Suprapubic skin (tissue), 4 donors: ENCODE data around the gene SCUBE1. TPM values are rescaled to one million over a fixed set of nuclear protein-coding genes. Genes with fewer than 3 reads are reported as not detected.
A peak's percentile ranks its signal among the peaks of the same experiment; 100 is the strongest.

Source experiments
- DNase-seq, 2 donors: peaks; one replicate each; pipeline ENCODE4 v3.0.0-alpha.2; 2019; ENCODE audit warnings: low spot score in 2 of 2
- H3K27ac ChIP-seq: fragments of 200-600 bp; sonication (generic); one replicate; pipeline ENCODE4 v1.5.1; 2019
- H3K27me3 ChIP-seq: fragments of 200-600 bp; sonication (generic); one replicate; pipeline ENCODE4 v1.5.1; 2019
- H3K36me3 ChIP-seq: fragments of 200-600 bp; sonication (generic); one replicate; pipeline ENCODE4 v1.5.1; 2019
- H3K4me1 ChIP-seq: fragments of 200-600 bp; sonication (generic); one replicate; pipeline ENCODE4 v1.5.1; 2019
- H3K4me3 ChIP-seq: fragments of 200-600 bp; sonication (generic); one replicate; pipeline ENCODE4 v1.5.1; 2019; ENCODE audit warnings: mild to moderate bottlenecking
- H3K9me3 ChIP-seq: fragments of 200-600 bp; sonication (generic); one replicate; pipeline ENCODE4 v1.5.1; 2019
- EP300 ChIP-seq: sonication (generic); formaldehyde crosslinking; IDR thresholded peaks from one replicate; pipeline ENCODE4 v1.6.1; 2017; ENCODE audit warnings: antibody characterized with exemption
- POLR2A ChIP-seq, 2 donors: fragments of 450-650 bp; IDR thresholded peaks; one replicate each; pipeline ENCODE4 v1.6.1; 2017; ENCODE audit warnings: antibody characterized with exemption in 2 of 2, mild to moderate bottlenecking in 2 of 2, moderate library complexity in 2 of 2
- POLR2AphosphoS5 ChIP-seq, 3 donors: sonication (generic); formaldehyde crosslinking; IDR thresholded peaks; one replicate each; pipeline ENCODE4 v1.6.1; 2017; ENCODE audit warnings: antibody characterized with exemption in 3 of 3
- WGBS: methylation state at CpG from one replicate; pipeline ENCODE4 v1.1.5; 2018; 5-methylcytosine and 5-hydroxymethylcytosine counted together
- total RNA-seq, 4 donors: library from RNA; depleted of rRNA; stranded (reverse); fragments of >200 nt; gene quantifications; one replicate each; pipeline ENCODE4 v1.1.0, GENCODE V29; 2016
- TF ChIP-seq, protein P1 (sequence below), 2 donors: fragments of 200-600 bp in 1 of 2; fragments of 450-650 bp in 1 of 2; sonication (generic) in 1 of 2; IDR thresholded peaks; one replicate each; pipeline ENCODE4 v1.5.1; 2016 to 2019; ENCODE audit warnings: antibody characterized with exemption in 2 of 2, mild to moderate bottlenecking in 1 of 2, moderate library complexity in 1 of 2

The SCUBE1 gene
- total RNA-seq, 4 donors from 2014 or later, result 0.47 to 1.1 (median 0.78) TPM

DNA sequence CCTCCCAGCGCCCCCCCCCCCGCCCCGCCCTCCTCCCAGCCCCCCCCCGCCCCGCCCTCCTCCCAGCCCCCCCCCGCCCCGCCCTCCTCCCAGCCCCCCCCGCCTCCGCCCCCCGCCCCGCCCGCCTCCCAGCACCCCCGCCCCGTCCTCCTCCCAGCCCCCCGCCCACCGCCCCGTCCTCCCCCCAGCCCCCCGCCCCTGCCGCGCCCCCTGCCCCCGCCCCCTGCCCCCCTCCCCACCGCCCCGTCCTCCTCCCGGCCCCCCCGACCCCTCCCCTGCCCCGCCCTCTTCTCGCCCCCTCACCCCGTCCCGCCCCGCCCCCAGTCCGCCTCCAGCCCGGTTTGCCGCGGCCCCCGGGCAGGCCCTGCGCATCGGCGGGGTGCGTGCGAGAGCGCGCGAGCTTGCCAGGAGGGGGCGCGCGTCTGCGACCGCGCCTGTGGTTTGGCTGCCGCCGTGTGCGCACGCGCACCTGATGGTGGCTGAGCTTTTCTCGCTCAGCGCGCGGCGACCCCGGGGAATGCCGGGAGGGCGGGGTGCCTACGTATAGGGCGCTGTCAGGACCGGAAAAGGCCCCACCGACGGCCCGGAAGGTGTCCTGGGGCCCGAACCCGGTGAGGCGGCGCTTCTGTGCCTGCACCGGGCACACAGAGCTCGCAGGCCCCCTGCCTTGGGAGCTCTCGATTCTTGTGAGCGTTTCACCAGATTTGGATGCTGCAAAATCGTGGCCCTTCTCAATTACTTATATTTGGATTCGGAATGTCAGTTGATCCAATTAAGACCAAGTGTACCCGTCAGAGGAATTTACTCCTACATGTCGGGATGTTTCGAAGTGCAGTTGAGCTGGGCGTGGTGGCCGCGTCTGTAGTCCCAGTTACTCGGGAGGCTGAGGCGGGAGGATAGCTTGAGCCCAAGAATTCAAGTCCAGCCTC lies 155.7 kb downstream of the SCUBE1 start:
- H3K27ac ChIP-seq, result peak overlapping the region; percentile 91
- TF ChIP-seq POLR2AphosphoS5 (IDR thresholded peaks at IDR 0.05), result peak in 2 of 3 donors; percentile 39 to 47
- TF ChIP-seq, protein P1, sequence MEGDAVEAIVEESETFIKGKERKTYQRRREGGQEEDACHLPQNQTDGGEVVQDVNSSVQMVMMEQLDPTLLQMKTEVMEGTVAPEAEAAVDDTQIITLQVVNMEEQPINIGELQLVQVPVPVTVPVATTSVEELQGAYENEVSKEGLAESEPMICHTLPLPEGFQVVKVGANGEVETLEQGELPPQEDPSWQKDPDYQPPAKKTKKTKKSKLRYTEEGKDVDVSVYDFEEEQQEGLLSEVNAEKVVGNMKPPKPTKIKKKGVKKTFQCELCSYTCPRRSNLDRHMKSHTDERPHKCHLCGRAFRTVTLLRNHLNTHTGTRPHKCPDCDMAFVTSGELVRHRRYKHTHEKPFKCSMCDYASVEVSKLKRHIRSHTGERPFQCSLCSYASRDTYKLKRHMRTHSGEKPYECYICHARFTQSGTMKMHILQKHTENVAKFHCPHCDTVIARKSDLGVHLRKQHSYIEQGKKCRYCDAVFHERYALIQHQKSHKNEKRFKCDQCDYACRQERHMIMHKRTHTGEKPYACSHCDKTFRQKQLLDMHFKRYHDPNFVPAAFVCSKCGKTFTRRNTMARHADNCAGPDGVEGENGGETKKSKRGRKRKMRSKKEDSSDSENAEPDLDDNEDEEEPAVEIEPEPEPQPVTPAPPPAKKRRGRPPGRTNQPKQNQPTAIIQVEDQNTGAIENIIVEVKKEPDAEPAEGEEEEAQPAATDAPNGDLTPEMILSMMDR (IDR thresholded peaks at IDR 0.05), result peak; percentile 20 to 91
- peak; percentile 12 for TF ChIP-seq EP300
- TF ChIP-seq POLR2A (IDR thresholded peaks at IDR 0.05), result no peak
- H3K36me3 ChIP-seq, result peaks cover 3% of the 10 kb centered on the region
- peaks cover 46% of the 10 kb centered on the region for H3K4me1 ChIP-seq
- H3K27me3 ChIP-seq, result no peaks in the 10 kb centered on the region
- peak overlapping the region; percentile 85 for H3K4me3 ChIP-seq
- peak; percentile 96 for DNase-seq
- WGBS, result 8% methylated on average over 13 of the region's 86 CpGs
- no peaks in the 10 kb centered on the region for H3K9me3 ChIP-seq

DNA sequence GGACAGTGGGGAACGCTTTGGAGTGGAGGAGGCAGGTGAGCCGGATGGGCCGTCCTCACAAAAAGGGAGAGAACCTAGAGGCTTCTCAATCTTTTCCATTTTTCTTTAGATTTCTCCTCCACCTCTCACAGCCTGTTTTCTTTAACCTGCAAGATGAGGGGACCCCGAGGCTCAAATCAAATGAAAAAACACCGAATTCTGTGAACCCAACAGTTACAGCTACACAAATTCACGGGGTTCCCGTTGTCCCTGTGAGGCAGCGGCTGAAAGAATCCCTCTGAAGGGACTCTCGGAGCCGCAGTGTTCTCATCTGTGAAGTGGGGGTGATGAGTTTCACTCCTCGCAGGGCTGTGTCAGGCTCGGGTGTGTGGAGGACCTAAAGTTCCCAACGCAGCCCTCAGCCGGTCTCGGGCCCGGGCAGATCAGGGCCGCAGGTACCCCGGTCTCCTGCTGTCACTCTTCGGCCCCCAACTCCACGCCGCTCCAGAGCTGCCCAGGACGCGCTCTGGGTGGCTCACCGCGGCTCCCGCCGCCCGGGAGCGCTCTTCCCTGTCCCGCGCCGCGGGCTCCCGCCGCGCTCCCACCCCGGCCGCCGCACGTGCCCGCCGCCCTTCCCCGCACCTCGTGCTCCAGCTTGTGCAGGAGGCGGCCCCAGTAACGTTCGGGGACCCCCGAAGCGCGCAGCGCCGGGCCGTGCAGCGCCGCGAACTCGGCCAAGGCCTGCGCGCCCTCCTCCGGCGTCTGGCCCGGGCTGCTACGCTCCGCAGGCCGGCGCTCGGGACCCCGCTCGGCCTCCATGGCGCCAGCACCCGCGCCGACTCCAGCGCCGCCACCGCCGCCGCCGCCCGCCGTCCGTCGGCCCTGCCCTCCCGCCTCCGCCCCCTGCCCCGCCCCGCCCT lies 156.7 kb downstream of the SCUBE1 start, which contains the start of gene TTLL12:
Gene TTLL12 (minus strand): TSS at position 863 of the 899 bp plus-strand sequence. CDS start 65 bp downstream, at position 798.
- Histone ChIP-seq H3K4me1 (peaks cover 46% of the 10 kb centered on the region), H3K4me3 (peak within 1 kb of the TSS; percentile 85), H3K9me3 (no peaks in the 10 kb centered on the region), H3K27me3 (no peaks in the 10 kb centered on the region), H3K36me3 (peaks cover 12% of the 10 kb centered on the region), H3K27ac (peak within 1 kb of the TSS; percentile 91)
- 5% methylated on average over 11 of the region's 87 CpGs for WGBS
- TF ChIP-seq POLR2A (IDR thresholded peaks at IDR 0.05) (peak in 1 of 2 donors; percentile 26), EP300 (no peak)
- DNase-seq, result no peak

DNA sequence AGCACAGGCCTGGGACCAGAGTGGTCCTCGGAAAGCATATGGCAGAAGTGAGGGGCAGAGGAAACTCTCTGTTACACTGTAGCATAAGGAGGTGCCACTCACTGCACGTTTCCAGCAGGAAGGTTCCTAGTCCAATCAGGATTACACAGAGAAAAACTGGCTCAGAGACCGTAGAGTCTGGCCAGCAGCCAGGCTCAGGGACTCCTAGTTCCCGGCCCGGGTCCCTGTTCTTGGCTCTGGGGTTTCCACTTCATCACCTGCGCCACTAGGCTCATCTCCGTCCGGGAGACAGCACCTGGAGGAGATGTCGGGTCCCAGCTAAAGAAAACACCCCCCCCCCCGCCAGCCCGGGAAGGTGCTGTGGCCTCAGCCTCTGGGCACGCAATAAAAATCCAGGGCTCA lies 157.3 kb downstream of the SCUBE1 start:
- H3K4me1 ChIP-seq, result peaks cover 46% of the 10 kb centered on the region
- no peak for DNase-seq
- no peaks in the 10 kb centered on the region for H3K27me3 ChIP-seq
- WGBS, result 32% methylated on average over 4 of the region's 12 CpGs
- peak overlapping the region; percentile 85 for H3K4me3 ChIP-seq
- H3K9me3 ChIP-seq, result no peaks in the 10 kb centered on the region
- H3K36me3 ChIP-seq, result peaks cover 18% of the 10 kb centered on the region
- no peak overlapping the region for H3K27ac ChIP-seq
- TF ChIP-seq, protein P1 (IDR thresholded peaks at IDR 0.05), result no peak
- TF ChIP-seq POLR2A (IDR thresholded peaks at IDR 0.05) (no peak), POLR2AphosphoS5 (IDR thresholded peaks at IDR 0.05) (no peak), EP300 (no peak)

DNA sequence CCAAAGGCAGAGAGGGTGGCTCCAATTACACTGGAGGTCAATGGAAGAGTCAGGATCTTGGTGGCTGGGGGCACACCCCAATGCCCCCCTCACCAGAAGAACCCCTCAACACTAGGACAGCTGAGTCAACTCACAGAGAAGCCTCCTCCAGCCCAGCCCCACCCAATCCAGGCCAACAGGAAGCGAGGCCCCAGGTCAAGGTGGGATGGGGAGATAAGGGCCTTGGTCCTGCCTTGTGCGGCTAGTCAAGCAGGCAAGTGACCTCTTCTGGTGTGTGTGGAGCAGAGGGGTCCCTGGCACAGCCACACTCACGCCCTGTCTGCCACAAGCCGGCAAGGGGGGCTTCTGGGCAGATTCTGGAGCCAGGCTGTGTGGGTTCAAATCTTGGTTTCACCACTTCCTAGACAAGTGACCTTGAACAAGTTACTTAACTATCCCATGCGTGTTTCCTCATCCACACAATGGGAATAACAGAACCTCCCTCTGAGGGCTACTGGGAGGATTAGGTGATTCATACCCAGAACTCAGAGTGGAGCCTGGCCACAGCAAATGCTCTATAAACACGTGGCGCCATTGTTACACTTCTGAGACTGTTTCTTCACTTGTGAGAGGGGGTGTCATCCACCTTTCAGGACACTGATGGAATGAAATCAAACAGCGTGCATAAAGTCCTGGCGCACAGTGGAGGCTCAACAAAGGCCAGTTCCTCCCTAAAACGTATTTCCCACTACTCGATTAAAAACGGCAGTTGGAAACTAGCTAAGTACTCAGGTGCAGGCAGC lies 159.5 kb downstream of the SCUBE1 start:
- TF ChIP-seq POLR2AphosphoS5 (IDR thresholded peaks at IDR 0.05), result no peak
- TF ChIP-seq POLR2A (IDR thresholded peaks at IDR 0.05), result no peak
- no peak for TF ChIP-seq EP300
- TF ChIP-seq, protein P1 (IDR thresholded peaks at IDR 0.05), result no peak
- no peaks in the 10 kb centered on the region for H3K27me3 ChIP-seq
- peaks cover 40% of the 10 kb centered on the region for H3K36me3 ChIP-seq
- 83% methylated on average over 11 of the region's 12 CpGs for WGBS
- no peaks in the 10 kb centered on the region for H3K9me3 ChIP-seq
- DNase-seq, result no peak
- H3K27ac ChIP-seq, result no peak overlapping the region
- no peak overlapping the region for H3K4me3 ChIP-seq
- H3K4me1 ChIP-seq, result peaks cover 46% of the 10 kb centered on the region

DNA sequence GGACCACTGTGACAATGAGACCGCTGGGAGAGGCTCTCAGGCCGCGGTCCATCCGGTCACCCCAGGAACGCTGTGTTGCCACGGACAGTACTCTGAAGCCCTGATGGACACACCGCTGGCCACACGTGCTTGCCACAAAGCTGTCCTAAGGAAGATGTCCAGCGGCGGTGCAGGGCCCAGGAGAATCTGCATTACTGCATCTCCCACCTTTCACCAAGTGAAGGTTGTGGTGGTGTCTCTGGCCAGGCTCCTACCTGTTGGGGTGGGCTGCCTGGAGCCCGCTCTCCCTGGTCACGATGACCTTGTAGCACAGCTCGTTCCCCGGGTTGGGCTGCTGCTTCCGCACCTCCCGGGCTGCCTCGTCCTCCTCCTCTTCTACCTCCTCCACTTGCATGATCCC lies 160.4 kb downstream of the SCUBE1 start:
- no peak overlapping the region for H3K27ac ChIP-seq
- no peak for DNase-seq
- peaks cover 46% of the 10 kb centered on the region for H3K36me3 ChIP-seq
- 94% methylated on average over 15 of the region's 17 CpGs for WGBS
- H3K4me1 ChIP-seq, result peaks cover 41% of the 10 kb centered on the region
- H3K27me3 ChIP-seq, result no peaks in the 10 kb centered on the region
- no peaks in the 10 kb centered on the region for H3K9me3 ChIP-seq
- TF ChIP-seq EP300 (no peak), POLR2AphosphoS5 (IDR thresholded peaks at IDR 0.05) (no peak), POLR2A (IDR thresholded peaks at IDR 0.05) (no peak)
- TF ChIP-seq, protein P1 (IDR thresholded peaks at IDR 0.05), result no peak
- no peak overlapping the region for H3K4me3 ChIP-seq
